Fibroblast of mammary gland (primary cell): Measurements from ENCODE around the gene HIGD2A.
A peak's percentile ranks its signal among the peaks of the same experiment; 100 is the strongest.

Source experiments
- DNase-seq: peaks from one replicate; pipeline ENCODE4 v3.0.0-alpha.2; 2010; ENCODE audit warnings: low read depth
- H3K4me3 ChIP-seq: 2 replicates; pipeline ENCODE4 v1.5.1; 2011; ENCODE audit warnings: low read depth, mild to moderate bottlenecking, low read length, moderate library complexity; ENCODE audit not compliant: control insufficient read depth
- CTCF ChIP-seq: conservative IDR thresholded peaks from 2 replicates; pipeline ENCODE4 v1.5.1; 2011; ENCODE audit warnings: low read depth, low read length, inconsistent platforms; ENCODE audit not compliant: control insufficient read depth, insufficient read depth

HIGD2A gene

GRCh38 chr5:176382721-176383120 lies 5.8 kb upstream of the HIGD2A start:
- DNase-seq = no peak
- no peak overlapping the region for H3K4me3 ChIP-seq
- TF ChIP-seq CTCF = no peak

GRCh38 chr5:176383248-176383905 lies 5.2 kb upstream of the HIGD2A start:
- no peak for DNase-seq
- no peak overlapping the region for H3K4me3 ChIP-seq
- TF ChIP-seq CTCF = no peak

GRCh38 chr5:176383961-176384360 lies 4.6 kb upstream of the HIGD2A start:
- no peak for TF ChIP-seq CTCF
- DNase-seq = no peak
- no peak overlapping the region for H3K4me3 ChIP-seq

- no peak for DNase-seq
- H3K4me3 ChIP-seq = no peak overlapping the region
- TF ChIP-seq CTCF = no peak
These were observed 4.1 kb upstream of the HIGD2A start for GRCh38 chr5:176384366-176384930.

GRCh38 chr5:176384991-176385390 lies 3.6 kb upstream of the HIGD2A start:
- TF ChIP-seq CTCF = no peak
- H3K4me3 ChIP-seq = no peak overlapping the region
- DNase-seq = no peak

GRCh38 chr5:176386491-176386890 lies 2.1 kb upstream of the HIGD2A start:
- DNase-seq = no peak
- H3K4me3 ChIP-seq = peak overlapping the region; percentile 98
- no peak for TF ChIP-seq CTCF
